ENCODE results near the gene RHEB.

Gene RHEB

GRCh38 chr7:151505836-151506468 lies 13.7 kb downstream of the RHEB start:
- H3K4me3 ChIP-seq (ENCODE audit: low read length): no peak overlapping the region
- H3K27me3 ChIP-seq (ENCODE audit: insufficient read depth, low read length): no peaks in the 10 kb centered on the region
- peaks cover 2% of the 10 kb centered on the region for H3K36me3 ChIP-seq (ENCODE audit: insufficient read depth, low read length)
- peaks cover 4% of the 10 kb centered on the region for H3K4me1 ChIP-seq (ENCODE audit: insufficient read depth, low read length)
- no peak overlapping the region for H2AFZ ChIP-seq (ENCODE audit: low read depth, low read length)
- peaks cover 7% of the 10 kb centered on the region for H3K9me3 ChIP-seq (ENCODE audit: low read length)

- Histone ChIP-seq H2AFZ (ENCODE audit: low read depth, low read length) (no peak overlapping the region), H3K4me1 (ENCODE audit: insufficient read depth, low read length) (peaks cover 4% of the 10 kb centered on the region), H3K4me3 (ENCODE audit: low read length) (no peak overlapping the region)
Measured at GRCh38 chr7:151505433-151505832, 14.3 kb downstream of the RHEB start.

GRCh38 chr7:151504715-151505326 lies 14.9 kb downstream of the RHEB start:
- Histone ChIP-seq H3K4me1 (ENCODE audit: insufficient read depth, low read length) (peaks cover 4% of the 10 kb centered on the region), H2AFZ (ENCODE audit: low read depth, low read length) (no peak overlapping the region), H3K4me3 (ENCODE audit: low read length) (no peak overlapping the region), H3K27me3 (ENCODE audit: insufficient read depth, low read length) (no peaks in the 10 kb centered on the region), H3K36me3 (ENCODE audit: insufficient read depth, low read length) (peaks cover 2% of the 10 kb centered on the region), H3K9me3 (ENCODE audit: low read length) (peaks cover 5% of the 10 kb centered on the region)

More at GRCh38 chr7:151505433-151505832, 14.3 kb downstream of the RHEB start:
- peaks cover 2% of the 10 kb centered on the region for H3K36me3 ChIP-seq (ENCODE audit: insufficient read depth, low read length)
- no peaks in the 10 kb centered on the region for H3K27me3 ChIP-seq (ENCODE audit: insufficient read depth, low read length)
- peaks cover 5% of the 10 kb centered on the region for H3K9me3 ChIP-seq (ENCODE audit: low read length)

- no peaks in the 10 kb centered on the region for H3K27me3 ChIP-seq (ENCODE audit: insufficient read depth, low read length)
- H3K4me3 ChIP-seq (ENCODE audit: low read length): no peak overlapping the region
- H3K36me3 ChIP-seq (ENCODE audit: insufficient read depth, low read length): peaks cover 2% of the 10 kb centered on the region
- peaks cover 3% of the 10 kb centered on the region for H3K4me1 ChIP-seq (ENCODE audit: insufficient read depth, low read length)
- H3K9me3 ChIP-seq (ENCODE audit: low read length): peaks cover 4% of the 10 kb centered on the region
- H2AFZ ChIP-seq (ENCODE audit: low read depth, low read length): no peak overlapping the region
Measured at GRCh38 chr7:151503902-151504714, 15.6 kb downstream of the RHEB start.

GRCh38 chr7:151501676-151502075 lies 18.0 kb downstream of the RHEB start:
- Histone ChIP-seq H3K4me3 (ENCODE audit: low read length) (no peak overlapping the region), H2AFZ (ENCODE audit: low read depth, low read length) (no peak overlapping the region), H3K36me3 (ENCODE audit: insufficient read depth, low read length) (peaks cover 2% of the 10 kb centered on the region), H3K9me3 (ENCODE audit: low read length) (peaks cover 3% of the 10 kb centered on the region), H3K4me1 (ENCODE audit: insufficient read depth, low read length) (no peaks in the 10 kb centered on the region), H3K27me3 (ENCODE audit: insufficient read depth, low read length) (no peaks in the 10 kb centered on the region)

GRCh38 chr7:151498495-151498894 lies 21.2 kb downstream of the RHEB start:
- Histone ChIP-seq H3K36me3 (ENCODE audit: insufficient read depth, low read length) (peaks cover 2% of the 10 kb centered on the region), H3K4me3 (ENCODE audit: low read length) (no peak overlapping the region), H3K4me1 (ENCODE audit: insufficient read depth, low read length) (peaks cover 27% of the 10 kb centered on the region), H2AFZ (ENCODE audit: low read depth, low read length) (no peak overlapping the region), H3K9me3 (ENCODE audit: low read length) (peaks cover 3% of the 10 kb centered on the region), H3K27me3 (ENCODE audit: insufficient read depth, low read length) (no peaks in the 10 kb centered on the region)

- Histone ChIP-seq H3K4me1 (ENCODE audit: insufficient read depth, low read length) (peaks cover 32% of the 10 kb centered on the region), H2AFZ (ENCODE audit: low read depth, low read length) (no peak overlapping the region), H3K36me3 (ENCODE audit: insufficient read depth, low read length) (peaks cover 2% of the 10 kb centered on the region), H3K4me3 (ENCODE audit: low read length) (no peak overlapping the region), H3K27me3 (ENCODE audit: insufficient read depth, low read length) (no peaks in the 10 kb centered on the region), H3K9me3 (ENCODE audit: low read length) (peaks cover 3% of the 10 kb centered on the region)
Measured at GRCh38 chr7:151497306-151497871, 22.3 kb downstream of the RHEB start.

GRCh38 chr7:151495360-151495759 lies 24.3 kb downstream of the RHEB start:
- H3K36me3 ChIP-seq (ENCODE audit: insufficient read depth, low read length): peaks cover 3% of the 10 kb centered on the region
- no peak overlapping the region for H2AFZ ChIP-seq (ENCODE audit: low read depth, low read length)
- peaks cover 35% of the 10 kb centered on the region for H3K4me1 ChIP-seq (ENCODE audit: insufficient read depth, low read length)
- no peaks in the 10 kb centered on the region for H3K27me3 ChIP-seq (ENCODE audit: insufficient read depth, low read length)
- H3K9me3 ChIP-seq (ENCODE audit: low read length): peaks cover 2% of the 10 kb centered on the region
- H3K4me3 ChIP-seq (ENCODE audit: low read length): no peak overlapping the region

GRCh38 chr7:151494298-151495284 lies 25.1 kb downstream of the RHEB start:
- Histone ChIP-seq H3K4me1 (ENCODE audit: insufficient read depth, low read length) (peaks cover 35% of the 10 kb centered on the region), H2AFZ (ENCODE audit: low read depth, low read length) (no peak overlapping the region), H3K27me3 (ENCODE audit: insufficient read depth, low read length) (no peaks in the 10 kb centered on the region), H3K9me3 (ENCODE audit: low read length) (peaks cover 2% of the 10 kb centered on the region), H3K36me3 (ENCODE audit: insufficient read depth, low read length) (peaks cover 10% of the 10 kb centered on the region), H3K4me3 (ENCODE audit: low read length) (peak overlapping the region; percentile 1)

- H3K4me3 ChIP-seq (ENCODE audit: low read length): no peak overlapping the region
- H3K4me1 ChIP-seq (ENCODE audit: insufficient read depth, low read length): peaks cover 35% of the 10 kb centered on the region
- H3K27me3 ChIP-seq (ENCODE audit: insufficient read depth, low read length): no peaks in the 10 kb centered on the region
- H3K9me3 ChIP-seq (ENCODE audit: low read length): no peaks in the 10 kb centered on the region
- H3K36me3 ChIP-seq (ENCODE audit: insufficient read depth, low read length): peaks cover 25% of the 10 kb centered on the region
- H2AFZ ChIP-seq (ENCODE audit: low read depth, low read length): no peak overlapping the region
Measured at GRCh38 chr7:151493083-151493482, 26.6 kb downstream of the RHEB start.

- H3K27me3 ChIP-seq (ENCODE audit: insufficient read depth, low read length): no peaks in the 10 kb centered on the region
- H3K9me3 ChIP-seq (ENCODE audit: low read length): no peaks in the 10 kb centered on the region
- H3K4me3 ChIP-seq (ENCODE audit: low read length): no peak overlapping the region
- peaks cover 37% of the 10 kb centered on the region for H3K36me3 ChIP-seq (ENCODE audit: insufficient read depth, low read length)
- peaks cover 35% of the 10 kb centered on the region for H3K4me1 ChIP-seq (ENCODE audit: insufficient read depth, low read length)
- H2AFZ ChIP-seq (ENCODE audit: low read depth, low read length): no peak overlapping the region
Measured at GRCh38 chr7:151491859-151492258, 27.8 kb downstream of the RHEB start.

GRCh38 chr7:151490456-151491105 lies 29.1 kb downstream of the RHEB start:
- Histone ChIP-seq H2AFZ (ENCODE audit: low read depth, low read length) (no peak overlapping the region), H3K9me3 (ENCODE audit: low read length) (no peaks in the 10 kb centered on the region), H3K4me3 (ENCODE audit: low read length) (no peak overlapping the region), H3K36me3 (ENCODE audit: insufficient read depth, low read length) (peaks cover 50% of the 10 kb centered on the region), H3K4me1 (ENCODE audit: insufficient read depth, low read length) (peaks cover 29% of the 10 kb centered on the region), H3K27me3 (ENCODE audit: insufficient read depth, low read length) (no peaks in the 10 kb centered on the region)
